ENCODE results near the gene KRTAP5-8.
A peak's percentile ranks its signal among the peaks of the same experiment; 100 is the strongest.

The KRTAP5-8 gene

DNA sequence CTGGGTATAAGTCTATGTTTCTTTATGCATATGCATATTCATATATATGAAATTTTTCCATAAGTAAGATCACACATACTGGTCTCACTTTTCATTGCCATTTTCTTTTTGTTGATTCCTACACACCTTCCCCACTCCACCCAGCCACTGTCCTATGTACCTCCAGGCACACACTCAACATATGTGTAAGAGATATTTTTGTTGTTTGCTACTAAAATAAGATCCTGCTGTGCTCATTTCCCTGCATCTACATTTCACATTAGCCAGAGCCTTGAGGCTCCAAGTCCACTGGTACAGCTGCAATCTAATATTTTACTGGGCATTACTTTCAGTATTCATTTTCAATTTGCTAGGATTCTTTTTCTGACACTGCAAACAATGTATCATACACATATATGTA lies 19.4 kb downstream of the KRTAP5-8 start:
- Histone ChIP-seq H3K4me3 (ENCODE audit: low read depth in 1 of 2, low read length in 2 of 2) (no peak overlapping the region), H3K27ac (ENCODE audit: low read length) (no peak overlapping the region), H4K20me1 (ENCODE audit: insufficient read depth, low read length) (no peaks in the 10 kb centered on the region), H3K27me3 (ENCODE audit: insufficient read depth, low read length, poor library complexity) (peaks cover 16% of the 10 kb centered on the region), H2AFZ (ENCODE audit: low read depth, low read length) (no peak overlapping the region), H3K36me3 (ENCODE audit: insufficient read depth, low read length) (no peaks in the 10 kb centered on the region), H3K79me2 (ENCODE audit: insufficient read depth, low read length) (no peaks in the 10 kb centered on the region), H3K9me3 (ENCODE audit: insufficient read depth, low read length, severe bottlenecking) (no peaks in the 10 kb centered on the region), H3K4me1 (ENCODE audit: insufficient read depth, low read length) (no peaks in the 10 kb centered on the region), H3K4me2 (ENCODE audit: insufficient read depth, low read length) (no peak overlapping the region), H3K9ac (ENCODE audit: low read depth, low read length) (no peak overlapping the region)
- DNase-seq: no peak
- ATAC-seq (ENCODE audit: insufficient read depth, low read depth): no peak
- no peak for TF ChIP-seq EZH2 (IDR thresholded peaks at IDR 0.05; ENCODE audit: borderline replicate concordance, low read depth, low read length, severe bottlenecking)
- TF ChIP-seq CTCF (IDR thresholded peaks at IDR 0.05; ENCODE audit: borderline replicate concordance, extremely low read depth, low read length, poor library complexity, severe bottlenecking): no peak

DNA sequence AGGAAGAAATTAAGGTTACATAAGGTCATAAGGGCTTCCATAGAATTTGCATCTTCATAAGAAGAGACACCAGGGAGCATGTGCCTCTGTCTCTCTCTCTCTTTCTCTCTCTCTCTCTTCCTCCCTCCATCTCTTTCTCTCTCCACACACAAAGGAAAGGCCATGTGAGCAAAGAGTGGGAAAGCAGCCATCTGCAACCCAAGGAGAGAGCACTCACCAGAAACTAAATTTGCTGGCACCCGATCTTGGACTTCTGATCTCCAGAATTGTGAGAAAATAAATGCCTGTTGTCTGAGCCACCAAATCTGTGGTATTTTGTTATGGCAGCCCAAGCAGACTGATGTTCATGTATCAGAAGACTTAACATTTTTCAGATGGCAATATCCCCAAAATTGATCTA lies 21.2 kb downstream of the KRTAP5-8 start:
- Histone ChIP-seq H3K4me2 (ENCODE audit: insufficient read depth, low read length) (no peak overlapping the region), H3K36me3 (ENCODE audit: insufficient read depth, low read length) (no peaks in the 10 kb centered on the region), H2AFZ (ENCODE audit: low read depth, low read length) (no peak overlapping the region), H3K4me3 (ENCODE audit: low read depth in 1 of 2, low read length in 2 of 2) (no peak overlapping the region), H3K27me3 (ENCODE audit: insufficient read depth, low read length, poor library complexity) (peaks cover 18% of the 10 kb centered on the region), H3K4me1 (ENCODE audit: insufficient read depth, low read length) (no peaks in the 10 kb centered on the region), H3K79me2 (ENCODE audit: insufficient read depth, low read length) (no peaks in the 10 kb centered on the region), H3K9me3 (ENCODE audit: insufficient read depth, low read length, severe bottlenecking) (no peaks in the 10 kb centered on the region), H3K9ac (ENCODE audit: low read depth, low read length) (no peak overlapping the region), H3K27ac (ENCODE audit: low read length) (no peak overlapping the region), H4K20me1 (ENCODE audit: insufficient read depth, low read length) (peaks cover 3% of the 10 kb centered on the region; the same call in 1 of the 2 replicates)
- DNase-seq: no peak
- TF ChIP-seq EZH2 (IDR thresholded peaks at IDR 0.05; ENCODE audit: borderline replicate concordance, low read depth, low read length, severe bottlenecking): no peak
- no peak for TF ChIP-seq CTCF (IDR thresholded peaks at IDR 0.05; ENCODE audit: borderline replicate concordance, extremely low read depth, low read length, poor library complexity, severe bottlenecking)
- no peak for ATAC-seq (ENCODE audit: insufficient read depth, low read depth)

GRCh38 chr11:71562120-71562519 lies 24.3 kb downstream of the KRTAP5-8 start:
- H3K9me3 ChIP-seq (ENCODE audit: insufficient read depth, low read length, severe bottlenecking): no peaks in the 10 kb centered on the region
- H4K20me1 ChIP-seq (ENCODE audit: insufficient read depth, low read length): peaks cover 4% of the 10 kb centered on the region; the same call in 1 of the 2 replicates
- no peaks in the 10 kb centered on the region for H3K4me1 ChIP-seq (ENCODE audit: insufficient read depth, low read length)
- H3K27ac ChIP-seq (ENCODE audit: low read length): no peak overlapping the region
- no peaks in the 10 kb centered on the region for H3K36me3 ChIP-seq (ENCODE audit: insufficient read depth, low read length)
- H3K4me2 ChIP-seq (ENCODE audit: insufficient read depth, low read length): no peak overlapping the region
- peaks cover 15% of the 10 kb centered on the region for H3K27me3 ChIP-seq (ENCODE audit: insufficient read depth, low read length, poor library complexity)
- no peaks in the 10 kb centered on the region for H3K79me2 ChIP-seq (ENCODE audit: insufficient read depth, low read length)
- no peak overlapping the region for H3K4me3 ChIP-seq (ENCODE audit: low read depth in 1 of 2, low read length in 2 of 2)
- TF ChIP-seq CTCF (IDR thresholded peaks at IDR 0.05; ENCODE audit: borderline replicate concordance, extremely low read depth, low read length, poor library complexity, severe bottlenecking): no peak
- no peak for TF ChIP-seq EZH2 (IDR thresholded peaks at IDR 0.05; ENCODE audit: borderline replicate concordance, low read depth, low read length, severe bottlenecking)
- ATAC-seq (ENCODE audit: insufficient read depth, low read depth) (no peak), DNase-seq (no peak)
- no peak overlapping the region for H2AFZ ChIP-seq (ENCODE audit: low read depth, low read length)
- no peak overlapping the region for H3K9ac ChIP-seq (ENCODE audit: low read depth, low read length)

GRCh38 chr11:71563406-71563805 lies 25.6 kb downstream of the KRTAP5-8 start:
- ATAC-seq (ENCODE audit: insufficient read depth, low read depth): no peak
- Histone ChIP-seq H3K79me2 (ENCODE audit: insufficient read depth, low read length) (no peaks in the 10 kb centered on the region), H2AFZ (ENCODE audit: low read depth, low read length) (no peak overlapping the region), H3K27ac (ENCODE audit: low read length) (no peak overlapping the region), H3K9me3 (ENCODE audit: insufficient read depth, low read length, severe bottlenecking) (no peaks in the 10 kb centered on the region), H3K9ac (ENCODE audit: low read depth, low read length) (no peak overlapping the region), H3K4me3 (ENCODE audit: low read depth in 1 of 2, low read length in 2 of 2) (no peak overlapping the region), H3K36me3 (ENCODE audit: insufficient read depth, low read length) (no peaks in the 10 kb centered on the region), H4K20me1 (ENCODE audit: insufficient read depth, low read length) (peaks cover 4% of the 10 kb centered on the region; the same call in 1 of the 2 replicates), H3K27me3 (ENCODE audit: insufficient read depth, low read length, poor library complexity) (peaks cover 15% of the 10 kb centered on the region), H3K4me1 (ENCODE audit: insufficient read depth, low read length) (no peaks in the 10 kb centered on the region), H3K4me2 (ENCODE audit: insufficient read depth, low read length) (no peak overlapping the region)
- TF ChIP-seq EZH2 (IDR thresholded peaks at IDR 0.05; ENCODE audit: borderline replicate concordance, low read depth, low read length, severe bottlenecking): no peak
- TF ChIP-seq CTCF (IDR thresholded peaks at IDR 0.05; ENCODE audit: borderline replicate concordance, extremely low read depth, low read length, poor library complexity, severe bottlenecking): peak; percentile 55
- DNase-seq: peak; percentile 14
